ENCODE results near the gene PCDH9.
"Not testable (repeated sequence)": the region's sequence is repeated elsewhere in the genome, so short reads cannot be mapped to it uniquely, and the experiment has no call there.

Gene PCDH9

GRCh38 chr13:66835040-66835628 is 395.0 kb downstream of the PCDH9 start:
- no peak for DNase-seq (ENCODE audit: low read depth)

DNA sequence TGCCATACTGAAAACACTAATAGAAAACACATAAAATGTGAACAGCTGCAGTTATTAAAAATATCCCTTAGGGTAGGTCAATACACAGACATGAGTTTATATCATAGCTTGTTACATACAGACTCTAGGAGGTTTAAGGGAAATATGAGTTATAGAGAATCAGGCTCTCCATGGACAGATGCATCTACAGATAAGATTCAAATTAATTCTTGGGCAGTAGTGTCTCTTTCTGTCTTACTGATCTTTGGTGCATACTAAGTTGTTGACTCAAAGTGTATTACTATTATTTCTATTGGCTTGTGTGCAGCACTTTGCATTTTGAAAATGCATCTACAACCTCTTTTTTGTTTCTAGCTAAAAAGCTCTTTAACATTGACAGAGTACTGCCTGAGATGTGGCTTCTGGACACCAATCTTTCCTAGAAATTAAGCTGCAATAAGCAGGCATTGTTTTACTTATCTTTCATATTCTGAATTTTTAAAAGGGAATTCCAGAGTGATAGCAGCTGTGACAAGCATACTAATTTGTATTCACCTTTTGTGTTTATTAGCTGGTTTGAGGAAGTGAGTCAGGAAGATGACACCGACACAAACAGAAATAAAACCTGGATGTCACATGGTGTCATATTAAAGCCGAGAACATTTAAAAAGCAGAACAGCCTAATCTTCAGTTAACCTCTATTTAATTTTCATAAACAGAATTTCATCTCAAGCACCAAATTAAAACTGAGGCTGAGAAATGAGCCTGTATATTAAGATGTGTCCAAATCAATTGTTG is 399.0 kb downstream of the PCDH9 start:
- no peak for DNase-seq (ENCODE audit: low read depth)

DNA sequence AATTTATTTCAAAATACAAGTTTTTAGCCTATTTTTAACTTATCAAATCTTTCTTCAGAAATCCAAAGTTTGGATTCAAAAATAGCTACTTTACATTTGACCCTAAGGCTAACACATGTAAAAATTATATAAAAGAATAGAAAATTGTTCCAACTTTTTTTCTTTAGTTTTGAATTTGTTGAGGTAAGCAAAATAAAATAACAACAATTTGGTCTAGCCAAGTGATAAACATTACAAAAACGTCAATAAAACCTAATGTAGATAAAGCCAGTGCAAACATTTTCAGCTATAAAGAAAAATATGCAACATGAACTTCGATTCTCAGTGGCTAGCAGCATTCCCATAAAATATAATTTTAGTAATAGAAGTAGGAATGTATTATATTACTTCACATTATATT is 400.3 kb downstream of the PCDH9 start:
- DNase-seq (ENCODE audit: low read depth): no peak

GRCh38 chr13:66826398-66826797 is 403.7 kb downstream of the PCDH9 start:
- DNase-seq (ENCODE audit: low read depth): no peak

GRCh38 chr13:66821551-66821950 is 408.6 kb downstream of the PCDH9 start:
- no peak for DNase-seq (ENCODE audit: low read depth)

- no peak for DNase-seq (ENCODE audit: low read depth)
Observed at GRCh38 chr13:66811455-66811854, 418.7 kb downstream of the PCDH9 start.

DNA sequence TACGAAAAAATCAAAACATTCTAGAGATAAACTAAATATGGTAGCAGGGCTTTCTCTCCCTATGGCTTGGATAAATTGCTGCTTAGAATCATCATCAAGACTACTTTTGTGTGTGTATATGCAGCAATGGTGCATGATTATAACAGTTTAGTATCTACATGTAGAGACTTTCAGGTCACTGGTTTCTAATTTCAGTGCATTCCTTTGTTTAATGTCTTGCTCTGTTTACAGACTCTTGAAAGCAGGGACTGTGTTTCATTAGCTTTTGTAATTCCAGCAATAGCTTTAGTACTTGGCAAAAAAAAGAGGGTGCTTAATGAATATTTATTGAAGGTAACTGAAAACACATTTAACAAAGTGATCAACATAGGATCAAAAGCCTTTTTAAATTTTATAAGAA is 420.7 kb downstream of the PCDH9 start:
- DNase-seq (ENCODE audit: low read depth): no peak

DNA sequence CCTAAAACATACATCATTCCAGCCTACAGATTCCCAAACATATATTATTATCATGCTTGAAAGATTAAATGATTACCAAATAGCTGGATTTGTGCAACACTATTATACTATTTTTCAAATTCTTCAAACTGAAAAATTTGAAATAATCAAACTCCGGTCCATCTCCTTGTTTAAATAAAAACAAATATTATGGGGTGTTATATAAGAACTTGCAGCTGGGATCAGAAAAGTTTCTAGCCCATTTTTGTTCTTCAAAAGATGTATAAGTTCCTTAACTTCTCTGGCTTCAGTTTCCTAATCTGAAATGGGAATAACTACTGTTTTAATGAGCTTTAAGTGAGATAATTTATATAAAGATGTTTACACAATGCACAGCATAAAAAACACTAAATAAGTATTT is 422.9 kb downstream of the PCDH9 start:
- DNase-seq (ENCODE audit: low read depth): no peak

GRCh38 chr13:66805657-66806056 is 424.5 kb downstream of the PCDH9 start:
- DNase-seq (ENCODE audit: low read depth): no peak

DNA sequence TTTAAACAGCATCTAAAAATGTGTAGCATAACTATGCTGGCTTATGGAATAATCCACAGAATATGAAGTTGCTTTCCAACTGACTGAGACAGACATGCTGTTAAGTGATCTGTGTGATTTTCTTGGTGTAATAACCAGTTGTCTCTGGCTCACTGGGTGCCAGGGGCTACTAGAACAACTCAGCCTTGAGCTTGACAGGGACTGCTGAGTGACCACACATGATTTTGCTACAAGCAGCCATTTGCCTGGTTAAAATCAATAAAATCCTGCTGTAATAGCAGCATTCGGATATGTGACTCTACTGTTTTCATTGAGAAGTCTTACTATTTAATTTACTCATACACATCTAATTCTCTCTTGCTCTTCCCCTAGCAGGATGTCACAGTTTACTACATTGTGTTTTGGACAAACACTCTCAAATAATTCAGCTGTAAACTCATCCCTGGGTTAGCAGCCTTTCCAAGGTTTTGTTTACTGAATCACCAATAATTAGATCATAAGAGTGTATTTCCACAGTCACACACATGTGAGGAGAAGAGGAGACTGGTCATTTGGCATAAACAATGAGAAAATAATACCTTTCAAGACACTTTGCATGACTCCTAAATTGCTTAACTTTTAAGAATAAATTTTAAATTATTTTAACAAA is 426.2 kb downstream of the PCDH9 start:
- no peak for DNase-seq (ENCODE audit: low read depth)

DNA sequence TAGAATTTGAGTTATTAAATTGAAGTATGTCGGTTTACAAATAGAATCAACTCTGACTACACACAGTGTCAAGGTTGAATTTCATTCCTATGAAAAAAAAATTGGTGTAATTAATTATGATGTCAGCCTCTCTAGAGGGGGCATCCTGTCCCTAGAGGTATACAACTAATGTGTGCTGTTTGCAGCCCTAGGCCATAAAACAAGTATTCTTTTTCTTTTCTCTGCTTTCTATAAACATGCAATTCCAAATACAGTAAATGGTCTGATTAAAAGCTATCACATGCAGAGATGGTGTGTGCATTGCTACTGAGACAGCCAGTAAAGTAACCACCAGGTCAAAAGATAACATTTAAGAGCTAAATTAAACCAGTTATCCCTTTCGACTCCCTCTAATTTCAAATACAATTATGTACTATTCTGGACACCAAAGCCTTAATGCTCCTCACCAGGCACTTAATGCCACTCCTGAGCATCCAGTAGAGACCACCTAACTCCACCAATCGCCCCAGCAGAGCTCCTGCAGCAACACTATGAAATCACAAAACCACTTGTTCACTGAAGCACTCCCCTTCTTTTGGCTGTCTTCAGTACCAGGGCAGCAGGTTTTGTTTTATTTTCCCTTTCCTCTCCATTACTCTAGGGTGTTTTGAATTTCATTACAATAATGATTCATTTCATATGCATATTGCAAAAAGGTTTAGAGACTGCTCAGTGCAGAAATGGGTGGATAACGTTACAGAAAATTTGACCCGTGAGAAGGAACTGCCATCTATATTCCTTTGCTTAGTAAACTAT is 426.9 kb downstream of the PCDH9 start:
- DNase-seq (ENCODE audit: low read depth): no peak

GRCh38 chr13:66795636-66796035 is 434.5 kb downstream of the PCDH9 start:
- no peak for DNase-seq (ENCODE audit: low read depth)

DNA sequence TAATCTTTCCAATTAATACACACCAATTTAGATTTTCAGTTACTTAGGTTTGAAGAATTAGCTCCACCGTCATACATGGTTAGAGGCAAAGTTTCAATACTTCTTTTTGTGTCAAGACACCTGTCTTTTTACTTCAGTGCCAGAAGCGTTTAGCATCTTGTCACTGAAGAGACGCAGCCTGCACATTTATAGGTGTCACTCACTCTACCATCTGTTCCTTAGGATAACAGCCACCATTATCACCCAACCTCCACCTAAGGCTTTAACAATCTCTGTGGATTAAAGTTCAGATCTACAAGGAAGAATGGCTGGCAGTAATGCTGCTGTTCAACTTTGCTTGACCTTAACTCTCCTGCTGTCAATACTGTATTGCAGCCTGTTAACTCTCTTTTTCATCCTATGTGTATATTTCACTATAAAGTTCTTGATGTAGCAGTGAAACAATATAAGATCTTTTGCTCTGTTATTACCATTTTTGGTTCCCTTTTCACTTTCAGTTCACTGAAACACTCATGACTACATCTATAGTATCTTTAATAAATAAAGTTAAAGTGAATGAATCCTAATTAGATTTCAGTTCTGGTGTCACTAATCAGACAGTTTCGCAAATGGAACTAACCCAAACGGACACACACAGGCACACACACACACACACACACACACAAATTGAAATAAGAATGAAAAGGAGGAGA is 435.6 kb downstream of the PCDH9 start:
- no peak for DNase-seq (ENCODE audit: low read depth)

- DNase-seq (ENCODE audit: low read depth): no peak
Observed at GRCh38 chr13:66790861-66791260, 439.3 kb downstream of the PCDH9 start.

- DNase-seq (ENCODE audit: low read depth): no peak
Observed at GRCh38 chr13:66781241-66781640, 448.9 kb downstream of the PCDH9 start.

DNA sequence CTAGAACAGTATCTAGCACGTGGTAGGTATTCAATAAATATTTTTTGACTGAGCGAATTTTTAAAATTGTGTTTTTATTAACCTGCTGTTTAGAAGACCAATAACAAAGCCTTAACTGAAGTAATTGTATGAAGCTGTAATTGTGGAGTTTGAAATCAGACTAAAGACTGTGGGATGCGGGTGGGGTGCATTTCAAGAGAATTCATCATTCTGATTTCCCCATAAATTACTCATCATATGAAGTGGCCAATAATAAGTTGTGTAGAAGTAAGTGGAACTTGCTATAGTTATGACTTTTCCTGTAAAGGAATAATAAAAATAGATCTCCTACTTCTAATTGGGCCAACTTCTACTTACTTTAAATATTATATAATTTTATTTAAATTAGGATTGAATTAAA is 449.3 kb downstream of the PCDH9 start:
- no peak for DNase-seq (ENCODE audit: low read depth)

DNA sequence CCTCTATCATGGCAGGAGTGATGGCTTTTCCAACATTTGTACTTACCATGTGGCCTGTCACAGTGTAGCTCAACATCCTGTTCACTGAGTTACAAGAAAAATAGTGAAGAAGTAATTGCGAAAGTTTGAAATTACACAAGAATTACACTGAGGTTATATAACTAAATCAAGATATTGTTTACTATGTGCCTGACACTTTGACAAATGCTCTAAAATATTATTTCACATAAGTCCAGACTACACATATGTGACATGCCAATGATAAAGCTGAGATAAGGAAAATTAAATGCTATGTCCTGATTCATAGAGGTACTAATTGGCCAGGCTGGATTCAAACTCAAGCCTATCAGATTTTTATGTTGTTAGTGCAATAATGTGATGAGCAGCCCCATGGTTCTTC is 451.7 kb downstream of the PCDH9 start:
- no peak for DNase-seq (ENCODE audit: low read depth)

DNA sequence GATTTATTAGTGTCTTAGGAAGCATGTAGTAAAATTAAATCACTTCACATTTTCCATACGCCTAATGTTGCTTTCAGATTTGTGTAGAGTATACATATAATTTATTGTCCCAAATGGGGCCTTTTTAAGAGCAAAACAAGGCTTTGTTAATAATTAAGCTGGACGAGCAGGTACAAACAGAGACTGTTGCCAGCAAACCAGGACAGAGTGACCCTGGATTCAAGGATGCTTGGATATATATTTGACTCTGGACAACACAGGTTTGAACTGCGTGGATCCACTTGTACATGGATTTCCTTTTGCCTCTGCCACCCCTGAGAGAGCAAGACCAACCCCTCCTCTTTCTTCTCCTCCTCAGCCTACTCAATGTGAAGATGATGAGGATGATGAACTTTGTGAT is 454.9 kb downstream of the PCDH9 start:
- no peak for DNase-seq (ENCODE audit: low read depth)

GRCh38 chr13:66774046-66774445 is 456.1 kb downstream of the PCDH9 start:
- no peak for DNase-seq (ENCODE audit: low read depth)

GRCh38 chr13:66765559-66765958 is 464.6 kb downstream of the PCDH9 start:
- DNase-seq (ENCODE audit: low read depth): no peak

DNA sequence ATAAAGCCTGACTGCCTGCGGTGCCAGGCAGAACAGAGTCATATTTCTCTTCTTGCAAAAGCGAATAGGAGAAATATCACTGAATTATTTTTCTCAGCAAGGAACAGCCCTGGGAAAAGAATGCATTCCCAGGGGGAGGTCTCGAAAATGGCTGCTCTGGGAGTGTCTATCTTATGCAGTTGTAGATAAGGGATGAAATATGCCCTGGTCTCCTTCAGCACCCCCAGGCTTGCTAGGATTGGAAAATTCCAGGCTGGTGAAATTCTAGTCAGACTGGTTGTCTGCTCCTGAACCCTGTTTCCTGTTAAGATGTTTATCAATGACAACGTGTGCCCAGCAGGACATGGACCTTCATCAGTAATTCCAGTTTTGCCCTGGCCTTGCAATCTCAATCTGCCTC is 469.5 kb downstream of the PCDH9 start:
- not testable (repeated sequence) for DNase-seq (ENCODE audit: low read depth)

DNA sequence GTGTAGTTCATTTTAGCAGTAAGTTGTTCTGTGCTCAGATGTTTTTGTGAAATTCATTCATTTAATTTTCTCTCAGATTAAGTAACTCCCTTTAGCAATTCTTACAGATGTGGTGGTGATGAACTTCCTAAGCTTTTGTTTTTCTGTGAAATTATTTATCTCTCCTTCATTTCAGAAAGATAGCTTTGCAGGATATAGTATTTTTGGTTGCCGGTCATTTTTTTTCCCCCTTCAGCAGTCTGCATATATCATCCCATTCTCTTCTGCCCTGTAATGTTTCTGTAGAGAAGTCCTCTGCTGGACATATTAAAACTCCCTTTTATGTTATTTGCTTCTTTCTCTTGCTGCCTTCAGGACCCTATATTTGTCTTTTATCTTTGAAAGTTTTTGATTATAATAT is 470.2 kb downstream of the PCDH9 start:
- no peak for DNase-seq (ENCODE audit: low read depth)
